GM12801 (cell line): ENCODE measurements around the gene SH3TC1.

Experiments used
- TF ChIP-seq, protein P1 (sequence below): IDR thresholded peaks from one replicate; pipeline ENCODE4 v1.5.1; 2011; ENCODE audit warnings: control low read depth; ENCODE audit not compliant: insufficient read length; ENCODE audit errors: extremely low read depth

The SH3TC1 gene

GRCh38 chr4:8159537-8160232 is 39.4 kb upstream of the SH3TC1 start:
- TF ChIP-seq, protein P1, sequence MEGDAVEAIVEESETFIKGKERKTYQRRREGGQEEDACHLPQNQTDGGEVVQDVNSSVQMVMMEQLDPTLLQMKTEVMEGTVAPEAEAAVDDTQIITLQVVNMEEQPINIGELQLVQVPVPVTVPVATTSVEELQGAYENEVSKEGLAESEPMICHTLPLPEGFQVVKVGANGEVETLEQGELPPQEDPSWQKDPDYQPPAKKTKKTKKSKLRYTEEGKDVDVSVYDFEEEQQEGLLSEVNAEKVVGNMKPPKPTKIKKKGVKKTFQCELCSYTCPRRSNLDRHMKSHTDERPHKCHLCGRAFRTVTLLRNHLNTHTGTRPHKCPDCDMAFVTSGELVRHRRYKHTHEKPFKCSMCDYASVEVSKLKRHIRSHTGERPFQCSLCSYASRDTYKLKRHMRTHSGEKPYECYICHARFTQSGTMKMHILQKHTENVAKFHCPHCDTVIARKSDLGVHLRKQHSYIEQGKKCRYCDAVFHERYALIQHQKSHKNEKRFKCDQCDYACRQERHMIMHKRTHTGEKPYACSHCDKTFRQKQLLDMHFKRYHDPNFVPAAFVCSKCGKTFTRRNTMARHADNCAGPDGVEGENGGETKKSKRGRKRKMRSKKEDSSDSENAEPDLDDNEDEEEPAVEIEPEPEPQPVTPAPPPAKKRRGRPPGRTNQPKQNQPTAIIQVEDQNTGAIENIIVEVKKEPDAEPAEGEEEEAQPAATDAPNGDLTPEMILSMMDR: no peak

DNA sequence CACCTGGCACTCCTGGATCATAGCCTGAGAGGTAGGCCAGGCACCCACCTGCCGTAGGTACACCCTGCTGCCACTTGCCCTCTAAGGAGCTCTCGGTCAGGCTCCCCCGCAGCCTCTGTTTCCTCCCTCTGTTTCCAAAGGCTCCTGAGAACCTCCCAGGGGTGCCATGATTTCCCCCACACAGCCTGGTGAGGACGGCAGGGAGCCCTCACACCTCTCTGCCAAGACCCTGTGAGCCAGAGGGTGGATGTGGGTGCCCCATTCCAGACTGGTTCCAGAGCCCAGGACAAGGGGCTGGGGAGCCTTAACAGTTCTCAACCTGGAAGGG is 38.9 kb upstream of the SH3TC1 start:
- TF ChIP-seq, protein P1: no peak

DNA sequence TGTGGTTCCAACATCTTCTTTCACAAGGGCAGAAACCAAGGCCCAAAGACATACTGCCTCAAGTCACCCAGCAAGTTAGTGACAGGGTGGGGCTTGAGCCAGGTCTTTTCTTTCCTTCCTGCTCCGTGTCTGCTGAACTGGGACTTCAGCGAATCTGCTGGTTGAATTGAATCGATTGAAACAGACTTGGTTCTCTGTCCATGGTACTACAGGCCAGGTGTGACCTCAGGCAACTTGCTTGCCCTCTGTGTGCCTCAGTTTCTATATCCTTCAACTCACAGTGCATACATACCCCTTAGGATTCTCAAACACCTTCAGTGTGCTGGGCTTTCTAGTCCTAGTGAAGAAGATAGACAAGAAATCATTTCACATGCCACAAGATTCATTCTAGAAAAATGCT is 38.5 kb upstream of the SH3TC1 start:
- TF ChIP-seq, protein P1: no peak

DNA sequence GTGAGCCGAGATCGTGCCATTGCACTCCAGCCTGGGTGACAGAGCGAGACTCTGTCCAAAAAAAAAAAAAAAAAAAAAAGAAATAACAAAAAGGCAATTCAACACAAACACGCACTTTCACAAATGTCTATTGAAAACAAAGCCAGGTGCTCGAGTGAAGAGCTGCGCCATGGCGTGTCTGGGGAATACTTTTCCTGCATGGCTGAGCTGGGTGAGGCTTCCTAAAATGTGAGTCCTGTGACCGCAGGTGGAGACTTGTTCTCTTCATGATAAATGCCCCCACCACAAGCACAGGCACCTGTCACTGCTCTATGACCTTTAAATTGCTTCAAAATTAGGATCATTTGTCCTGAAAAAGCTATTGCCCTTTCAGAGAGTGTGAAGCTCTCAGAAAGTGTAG is 36.5 kb upstream of the SH3TC1 start:
- TF ChIP-seq, protein P1: no peak

DNA sequence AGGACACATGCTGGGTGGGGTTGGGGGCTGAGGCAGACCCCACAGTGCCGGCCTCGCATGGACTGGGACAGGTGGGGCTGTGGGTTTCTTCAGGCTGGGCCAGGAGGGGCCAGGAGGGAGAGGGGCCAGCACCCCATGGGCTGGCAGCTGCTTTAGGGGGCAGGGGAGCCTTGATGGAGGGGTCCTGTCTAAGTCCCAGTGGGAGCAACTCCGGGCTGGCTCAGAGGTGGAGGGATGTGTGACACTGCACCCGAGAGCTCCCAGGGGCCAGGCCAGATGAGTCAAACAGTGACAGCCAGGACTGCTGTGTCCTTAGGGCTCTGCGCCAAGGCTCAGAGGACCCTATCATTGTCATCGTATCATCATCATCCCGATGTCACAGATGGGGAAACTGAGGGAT is 36.1 kb upstream of the SH3TC1 start:
- TF ChIP-seq, protein P1: no peak

- TF ChIP-seq, protein P1: no peak
Measured at GRCh38 chr4:8163436-8164193, 35.5 kb upstream of the SH3TC1 start.

- TF ChIP-seq, protein P1: no peak
Measured at GRCh38 chr4:8164194-8164565, 34.9 kb upstream of the SH3TC1 start.
